B cell (primary cell): ENCODE measurements around the gene IRF9. TPM values are rescaled to one million over a fixed set of nuclear protein-coding genes. Genes with fewer than 3 reads are reported as not detected.

Experiments
- ATAC-seq: fragments of 200-7000 bp; cut with Tn5 transposase; one replicate; pipeline ENCODE4 v1.10.0; 2021; ENCODE audit warnings: low read depth, mild to moderate bottlenecking, moderate number of reproducible peaks, moderate library complexity
- CTCF ChIA-PET: fragments of 350-600 bp; sonication (Branson Sonifier 250); formaldehyde crosslinking; loops from one replicate; lab custom pipeline; 2021; ENCODE audit warnings: antibody characterized with exemption, inconsistent platforms; lab: Charles Lee
- POLR2A ChIA-PET: fragments of 350-600 bp; sonication (Branson Sonifier 250); formaldehyde crosslinking; loops from one replicate; lab custom pipeline; 2021; ENCODE audit warnings: antibody characterized with exemption; lab: Charles Lee
- DNase-seq: peaks from one replicate; pipeline ENCODE4 v3.0.0; 2013
- H2AFZ ChIP-seq: 2 replicates; pipeline ENCODE4 v1.6.1; 2012; ENCODE audit warnings: mild to moderate bottlenecking, low read depth, low read length; ENCODE audit not compliant: insufficient read depth, poor library complexity, severe bottlenecking
- H3K27ac ChIP-seq, 2 donors: 1 replicate in 1 of 2; 2 replicates in 1 of 2; pipeline ENCODE4 v1.5.1; 2012 to 2013; ENCODE audit warnings: low read length in 2 of 2, mild to moderate bottlenecking in 2 of 2, moderate library complexity in 1 of 2
- H3K27me3 ChIP-seq, 4 experiments: fragments of 200-600 bp in 1 of 4; sonication (generic) in 1 of 4; replicated peaks in 1 of 4; 1 replicate in 2 of 4; 2 replicates in 2 of 4; pipeline versions ENCODE4 v1.6.1 to v1.7.0; 2013 to 2016; ENCODE audit warnings: low read length in 3 of 4, mild to moderate bottlenecking in 2 of 4, mixed read lengths in 1 of 4, moderate library complexity in 1 of 4; ENCODE audit not compliant: insufficient read depth in 4 of 4, control insufficient read depth in 3 of 4; ENCODE audit errors: control extremely low read depth in 1 of 4
- H3K36me3 ChIP-seq, 2 experiments: replicated peaks in 1 of 2; 1 replicate in 1 of 2; 2 replicates in 1 of 2; pipeline versions ENCODE4 v1.6.1 to v1.7.1; 2013; ENCODE audit warnings: low read length in 1 of 2; ENCODE audit not compliant: insufficient read depth in 2 of 2, control insufficient read depth in 1 of 2; ENCODE audit errors: control extremely low read depth in 1 of 2, extremely low read depth in 1 of 2
- H3K4me1 ChIP-seq, 2 donors: fragments of 200-600 bp in 1 of 2; sonication (generic) in 1 of 2; 1 replicate in 1 of 2; 2 replicates in 1 of 2; pipeline versions ENCODE4 v1.5.1 to v1.6.1; 2013 to 2017; ENCODE audit warnings: low read length in 2 of 2; ENCODE audit not compliant: control insufficient read depth in 2 of 2, insufficient read depth in 2 of 2
- H3K4me2 ChIP-seq: replicated peaks from 2 replicates; pipeline ENCODE3; 2012; ENCODE audit warnings: mild to moderate bottlenecking, low read depth, low read length; ENCODE audit not compliant: poor library complexity, severe bottlenecking
- H3K4me3 ChIP-seq, 5 experiments: fragments of 200-600 bp in 1 of 5; sonication (generic) in 1 of 5; 1 replicate in 3 of 5; 2 replicates in 2 of 5; pipeline versions ENCODE4 v1.5.1 to v1.7.0; 2011 to 2016; ENCODE audit warnings: low read length in 4 of 5, mild to moderate bottlenecking in 4 of 5, low read depth in 2 of 5, control low read depth in 1 of 5, moderate library complexity in 1 of 5; ENCODE audit not compliant: insufficient read depth in 1 of 5; ENCODE audit errors: control extremely low read depth in 1 of 5, extremely low read depth in 1 of 5
- H3K79me2 ChIP-seq: fragments of 200-600 bp; sonication (generic); one replicate; pipeline ENCODE4 v1.6.0; 2016; ENCODE audit warnings: low read length; ENCODE audit not compliant: control insufficient read depth, insufficient read depth
- H3K9ac ChIP-seq: fragments of 200-600 bp; sonication (generic); 2 replicates; pipeline ENCODE4 v1.6.1; 2017; ENCODE audit warnings: mild to moderate bottlenecking, low read length, moderate library complexity
- H3K9me3 ChIP-seq, 3 donors: one replicate each; pipeline versions ENCODE4 v1.6.1 to v1.7.1; 2013; ENCODE audit warnings: low read length in 2 of 3; ENCODE audit not compliant: control insufficient read depth in 2 of 3, insufficient read depth in 1 of 3; ENCODE audit errors: control extremely low read depth in 1 of 3
- H4K20me1 ChIP-seq: 2 replicates; pipeline ENCODE4 v1.6.0; 2012; ENCODE audit warnings: mild to moderate bottlenecking, low read length; ENCODE audit not compliant: insufficient read depth, control insufficient read depth, poor library complexity, severe bottlenecking
- H3K27ac Mint-ChIP-seq: one replicate; pipeline ENCODE4 v1.8.0; 2021; ENCODE audit warnings: mixed read lengths
- H3K27me3 Mint-ChIP-seq: one replicate; pipeline ENCODE4 v1.8.0; 2021; ENCODE audit warnings: mixed read lengths
- H3K4me1 Mint-ChIP-seq: one replicate; pipeline ENCODE4 v1.8.0; 2021; ENCODE audit warnings: mixed read lengths
- H3K4me3 Mint-ChIP-seq: one replicate; pipeline ENCODE4 v1.8.0; 2021; ENCODE audit warnings: mixed read lengths
- H3K9me3 Mint-ChIP-seq: one replicate; pipeline ENCODE4 v1.8.0; 2022; ENCODE audit warnings: mixed read lengths; ENCODE audit not compliant: insufficient read depth
- EZH2 ChIP-seq: IDR thresholded peaks from 2 replicates; pipeline ENCODE4 v1.6.1; 2012; ENCODE audit warnings: borderline replicate concordance, low read depth, mild to moderate bottlenecking, moderate library complexity, low read length; ENCODE audit not compliant: insufficient read depth, poor library complexity, severe bottlenecking
- WGBS: methylation state at CpG from one replicate; pipeline ENCODE4 v1.1.5; 2013; ENCODE audit warnings: missing lambda C conversion rate; ENCODE audit not compliant: insufficient coverage; 5-methylcytosine and 5-hydroxymethylcytosine counted together
- intact Hi-C: fragments of 100-400 bp; cut with micrococcal nuclease; formaldehyde crosslinking; loops from one replicate; pipeline ENCODE4 v1.10.0; 2022
- polyA plus RNA-seq: library from polyadenylated mRNA; depleted of rRNA; stranded (reverse); fragments of >200 nt; gene quantifications from 2 replicates; pipeline ENCODE4 v1.2.3, GENCODE V29; 2012
- total RNA-seq, 2 donors: library from RNA; stranded (reverse); fragments of 120-200 nt in 1 of 2; gene quantifications; 1 replicate in 1 of 2; 2 replicates in 1 of 2; pipeline versions ENCODE4 v1.2.3 to v1.2.4, GENCODE V29; 2013 to 2022
- TF ChIP-seq, protein P1 (sequence below): fragments of 200-600 bp; IDR thresholded peaks from one replicate; pipeline ENCODE4 v1.8.0; 2022; ENCODE audit warnings: antibody characterized with exemption, mild to moderate bottlenecking

Gene IRF9
- total and polyA plus RNA-seq, 2 donors (not counting 1 experiment from before 2014, with no cell fraction given): 191 to 269 TPM

DNA sequence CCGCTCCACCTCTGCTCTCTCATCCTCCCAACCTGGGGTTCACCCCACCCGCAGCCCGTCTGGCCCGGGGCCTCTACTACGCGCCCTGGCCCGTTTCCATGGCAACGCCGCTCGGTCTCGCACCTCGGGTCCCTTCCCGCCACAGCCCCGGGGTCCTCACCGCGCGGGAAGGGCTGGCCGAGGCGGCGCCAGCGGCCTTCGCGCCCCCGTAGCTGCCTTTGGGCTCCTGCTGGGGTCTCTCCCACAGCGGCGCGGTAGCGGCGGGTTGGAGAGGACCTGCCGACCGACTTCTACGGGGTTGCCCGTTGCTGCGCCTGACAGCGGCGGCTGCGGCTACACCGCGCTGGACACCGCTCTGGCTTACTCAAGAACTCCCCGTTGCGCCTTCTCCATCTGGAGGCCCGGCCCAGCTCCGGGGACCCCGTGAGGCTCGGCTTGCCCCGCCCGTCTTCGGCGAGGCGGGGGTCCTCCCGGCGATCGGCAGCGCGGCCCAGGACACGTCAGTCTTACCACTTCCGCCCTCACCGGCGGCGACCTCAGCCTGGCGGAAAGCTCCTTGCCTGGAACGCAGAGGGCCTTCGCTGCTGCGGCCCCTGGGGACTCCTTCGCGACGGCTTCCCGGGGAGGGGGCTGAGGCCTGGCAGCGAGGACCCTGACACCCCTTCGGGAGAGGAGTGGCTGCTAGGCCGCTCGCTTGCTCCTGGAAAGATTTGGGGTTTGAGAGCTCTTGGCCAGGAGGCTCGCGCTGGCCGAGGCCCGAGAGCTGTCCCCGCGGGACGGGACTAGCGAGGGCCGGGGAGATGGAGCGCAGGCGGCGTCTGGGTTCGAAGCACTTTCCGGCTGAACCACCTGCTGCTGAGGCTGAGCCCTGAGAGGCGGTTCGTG lies 34.4 kb downstream of the IRF9 start, which contains the start of gene TM9SF1:
Gene TM9SF1 (minus strand): TSS at position 256 of the 885 bp plus-strand sequence. CDS start 422 bp downstream, outside the sequence.
- WGBS: under 1% methylated on average over 89 of the region's 89 CpGs
- no peaks in the 10 kb centered on the region for H4K20me1 ChIP-seq
- peaks cover 25 to 26% of the 10 kb centered on the region in 2 donors for H3K4me1 ChIP-seq
- H3K9me3 ChIP-seq: no peaks in the 10 kb centered on the region
- H3K27ac ChIP-seq: peak within 1 kb of the TSS; percentile 98 to 99
- Mint-ChIP-seq H3K9me3 (no peaks in the 10 kb centered on the region), H3K4me1 (peaks cover 49% of the 10 kb centered on the region), H3K4me3 (peak within 1 kb of the TSS; percentile 89), H3K27ac (peak within 1 kb of the TSS; percentile 99), H3K27me3 (no peaks in the 10 kb centered on the region)
- ChIA-PET CTCF (interaction anchor here (0.5 to 3.5 kb wide), 19 partner anchors 12 to 242 kb away, joined by 3 to 21 read pairs (median 4); partner anchors contain the start of genes CHMP4A, CIDEB, IRF9 and MDP1), POLR2A (interaction anchor here (0.7 to 3.6 kb wide), 15 partner anchors 9 to 235 kb away, joined by 3 to 64 read pairs (median 6); partner anchors contain the start of genes CBLN3, CHMP4A, DCAF11 and EMC9)
- TF ChIP-seq, protein P1, sequence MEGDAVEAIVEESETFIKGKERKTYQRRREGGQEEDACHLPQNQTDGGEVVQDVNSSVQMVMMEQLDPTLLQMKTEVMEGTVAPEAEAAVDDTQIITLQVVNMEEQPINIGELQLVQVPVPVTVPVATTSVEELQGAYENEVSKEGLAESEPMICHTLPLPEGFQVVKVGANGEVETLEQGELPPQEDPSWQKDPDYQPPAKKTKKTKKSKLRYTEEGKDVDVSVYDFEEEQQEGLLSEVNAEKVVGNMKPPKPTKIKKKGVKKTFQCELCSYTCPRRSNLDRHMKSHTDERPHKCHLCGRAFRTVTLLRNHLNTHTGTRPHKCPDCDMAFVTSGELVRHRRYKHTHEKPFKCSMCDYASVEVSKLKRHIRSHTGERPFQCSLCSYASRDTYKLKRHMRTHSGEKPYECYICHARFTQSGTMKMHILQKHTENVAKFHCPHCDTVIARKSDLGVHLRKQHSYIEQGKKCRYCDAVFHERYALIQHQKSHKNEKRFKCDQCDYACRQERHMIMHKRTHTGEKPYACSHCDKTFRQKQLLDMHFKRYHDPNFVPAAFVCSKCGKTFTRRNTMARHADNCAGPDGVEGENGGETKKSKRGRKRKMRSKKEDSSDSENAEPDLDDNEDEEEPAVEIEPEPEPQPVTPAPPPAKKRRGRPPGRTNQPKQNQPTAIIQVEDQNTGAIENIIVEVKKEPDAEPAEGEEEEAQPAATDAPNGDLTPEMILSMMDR: no peak
- TF ChIP-seq EZH2: no peak
- peak within 1 kb of the TSS; percentile 97 for H3K9ac ChIP-seq
- ATAC-seq (peak; percentile 90), DNase-seq (peak; percentile 96)
- peak within 1 kb of the TSS; percentile 88 for H2AFZ ChIP-seq
- peaks cover 70% of the 10 kb centered on the region for H3K79me2 ChIP-seq
- H3K4me2 ChIP-seq: peak within 1 kb of the TSS; percentile 91
- H3K4me3 ChIP-seq: peak within 1 kb of the TSS; percentile 82 to 99 (median 83)
- no peaks in the 10 kb centered on the region for H3K27me3 ChIP-seq
- intact Hi-C loops: loop anchor here (1.0 to 5.0 kb wide), 10 partner anchors 7 to 181 kb away; partner anchors contain the start of genes CHMP4A, DHRS1, EMC9 and GMPR2
- peaks cover 0 to 15% of the 10 kb centered on the region in 2 experiments for H3K36me3 ChIP-seq
